CD14-positive monocyte (primary cell): ENCODE results near the gene ROR1. TPM values are rescaled to one million over a fixed set of nuclear protein-coding genes. Genes with fewer than 3 reads are reported as not detected.

Experiments
- DNase-seq, 3 donors: peaks; one replicate each; pipeline ENCODE4 v3.0.0-alpha.2; 2011 to 2022
- H2AFZ ChIP-seq: 2 replicates; pipeline ENCODE4 v1.6.0; 2012; ENCODE audit warnings: mild to moderate bottlenecking, low read depth, low read length, inconsistent platforms; ENCODE audit not compliant: insufficient read depth, poor library complexity, severe bottlenecking
- H3K27ac ChIP-seq, 2 donors: 1 replicate in 1 of 2; 2 replicates in 1 of 2; pipeline ENCODE4 v1.5.1; 2012 to 2013; ENCODE audit warnings: low read length in 2 of 2, control low read depth in 1 of 2, inconsistent platforms in 1 of 2, low read depth in 1 of 2, mild to moderate bottlenecking in 1 of 2
- H3K27me3 ChIP-seq, 2 donors: one replicate each; pipeline versions ENCODE4 v1.6.0 to v1.6.1; 2011 to 2013; ENCODE audit warnings: low read length in 2 of 2; ENCODE audit not compliant: control insufficient read depth in 2 of 2, insufficient read depth in 2 of 2
- H3K36me3 ChIP-seq, 2 donors: replicated peaks in 1 of 2; 1 replicate in 1 of 2; 2 replicates in 1 of 2; pipeline versions ENCODE4 v1.5.1 to v1.6.1; 2012 to 2013; ENCODE audit warnings: low read length in 2 of 2, control low read depth in 1 of 2, inconsistent platforms in 1 of 2, mild to moderate bottlenecking in 1 of 2; ENCODE audit not compliant: insufficient read depth in 2 of 2, control insufficient read depth in 1 of 2
- H3K4me1 ChIP-seq, 2 donors: 1 replicate in 1 of 2; 2 replicates in 1 of 2; pipeline versions ENCODE4 v1.5.1 to v1.6.1; 2012 to 2013; ENCODE audit warnings: low read length in 2 of 2, control low read depth in 1 of 2, inconsistent platforms in 1 of 2, mild to moderate bottlenecking in 1 of 2, moderate library complexity in 1 of 2; ENCODE audit not compliant: insufficient read depth in 2 of 2, control insufficient read depth in 1 of 2
- H3K4me2 ChIP-seq: replicated peaks from 2 replicates; pipeline ENCODE3; 2012; ENCODE audit warnings: low read length, moderate library complexity, mild to moderate bottlenecking; ENCODE audit not compliant: poor library complexity, severe bottlenecking; ENCODE audit errors: extremely low read depth
- H3K4me3 ChIP-seq, 3 experiments: fragments of 200-600 bp in 1 of 3; sonication (generic) in 1 of 3; replicated peaks in 1 of 3; 1 replicate in 2 of 3; 2 replicates in 1 of 3; pipeline ENCODE4 v1.5.1; 2011 to 2013; ENCODE audit warnings: low read length in 3 of 3, mild to moderate bottlenecking in 3 of 3, control low read depth in 2 of 3, low read depth in 2 of 3, inconsistent platforms in 1 of 3, moderate library complexity in 1 of 3
- H3K79me2 ChIP-seq: 2 replicates; pipeline ENCODE4 v1.6.0; 2012; ENCODE audit warnings: mild to moderate bottlenecking, control low read depth, inconsistent platforms, low read length, moderate library complexity; ENCODE audit not compliant: insufficient read depth
- H3K9ac ChIP-seq: 2 replicates; pipeline ENCODE4 v1.6.0; 2017; ENCODE audit warnings: low read length, mild to moderate bottlenecking; ENCODE audit not compliant: insufficient read depth, poor library complexity, severe bottlenecking
- H3K9me3 ChIP-seq, 2 donors: replicated peaks in 1 of 2; 1 replicate in 1 of 2; 2 replicates in 1 of 2; pipeline versions ENCODE4 v1.5.1 to v1.6.1; 2012 to 2013; ENCODE audit warnings: low read length in 2 of 2, control low read depth in 1 of 2; ENCODE audit not compliant: control insufficient read depth in 1 of 2, insufficient read depth in 1 of 2
- H4K20me1 ChIP-seq: 2 replicates; pipeline ENCODE4 v1.6.0; 2012; ENCODE audit warnings: mild to moderate bottlenecking, low read length, control low read depth, moderate library complexity; ENCODE audit not compliant: insufficient read depth
- H3K27ac Mint-ChIP-seq, 7 donors: one replicate each; pipeline ENCODE4 v1.8.0; 2020; ENCODE audit warnings: mild to moderate bottlenecking in 7 of 7, mixed read lengths in 7 of 7, moderate library complexity in 6 of 7, inconsistent platforms in 2 of 7
- H3K27me3 Mint-ChIP-seq, 3 donors: one replicate each; pipeline ENCODE4 v1.8.0; 2021 to 2022; ENCODE audit warnings: low read depth in 3 of 3, mild to moderate bottlenecking in 3 of 3, mixed read lengths in 3 of 3, moderate library complexity in 3 of 3, inconsistent platforms in 1 of 3
- H3K36me3 Mint-ChIP-seq, 2 donors: one replicate each; pipeline ENCODE4 v1.8.0; 2020; ENCODE audit warnings: mixed read lengths in 2 of 2, inconsistent platforms in 1 of 2, mild to moderate bottlenecking in 1 of 2
- H3K4me1 Mint-ChIP-seq: one replicate; pipeline ENCODE4 v1.8.0; 2020; ENCODE audit warnings: mild to moderate bottlenecking, mixed read lengths
- H3K4me3 Mint-ChIP-seq, 2 donors: one replicate each; pipeline ENCODE4 v1.8.0; 2020; ENCODE audit warnings: mild to moderate bottlenecking in 2 of 2, mixed read lengths in 2 of 2, moderate library complexity in 1 of 2
- H3K9me3 Mint-ChIP-seq, 7 donors: one replicate each; pipeline ENCODE4 v1.8.0; 2020 to 2022; ENCODE audit warnings: mixed read lengths in 7 of 7, mild to moderate bottlenecking in 6 of 7, moderate library complexity in 6 of 7, inconsistent platforms in 2 of 7
- WGBS: methylation state at CpG from one replicate; pipeline ENCODE4 v1.1.5; 2013; ENCODE audit warnings: missing lambda C conversion rate; ENCODE audit not compliant: insufficient coverage; 5-methylcytosine and 5-hydroxymethylcytosine counted together
- intact Hi-C, 2 donors: fragments of 100-400 bp; cut with micrococcal nuclease; formaldehyde crosslinking; loops; one replicate each; pipeline versions ENCODE4 v1.15.0 to v1.15.1; 2023
- polyA plus RNA-seq, 3 donors: library from polyadenylated mRNA; depleted of rRNA in 1 of 3; unstranded in 2 of 3; stranded (reverse) in 1 of 3; fragments of 300-500 nt in 2 of 3; fragments of >200 nt in 1 of 3; fragmentation: Illumina TruSeq in 2 of 3; gene quantifications; 1 replicate in 2 of 3; 2 replicates in 1 of 3; pipeline ENCODE4 v1.2.3, GENCODE V29; 2012 to 2021
- TF ChIP-seq, protein P1 (sequence below): fragments of 200-600 bp; IDR thresholded peaks from one replicate; pipeline ENCODE4 v1.8.0; 2022; ENCODE audit warnings: antibody characterized with exemption, mild to moderate bottlenecking

Gene ROR1
- polyA plus RNA-seq, 3 donors = not detected

DNA sequence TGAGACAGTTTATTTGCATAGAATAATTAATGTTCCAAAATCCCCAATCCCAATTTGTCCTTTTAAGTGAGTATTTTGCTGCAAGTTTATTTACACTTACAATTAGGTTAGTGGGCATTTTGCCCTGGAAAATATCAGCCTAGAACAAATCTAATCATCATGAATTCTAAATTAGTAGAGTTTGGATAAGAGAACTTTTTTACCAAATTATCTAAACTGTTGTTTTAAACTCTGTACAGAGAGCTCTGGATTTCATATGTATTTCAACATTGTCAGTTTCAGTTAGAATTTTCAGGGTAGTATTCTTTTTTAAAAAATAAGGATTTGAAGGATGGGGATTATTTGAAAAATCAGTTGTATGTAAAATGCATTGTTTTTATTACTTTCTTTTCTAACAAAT is 401.8 kb downstream of the ROR1 start:
- Histone ChIP-seq H3K27me3 (no peaks in the 10 kb centered on the region), H3K4me2 (no peak overlapping the region), H3K4me1 (peaks cover 12 to 13% of the 10 kb centered on the region in 2 donors), H3K9ac (no peak overlapping the region), H3K27ac (no peak overlapping the region), H3K9me3 (no peaks in the 10 kb centered on the region), H3K36me3 (no peaks in the 10 kb centered on the region), H3K4me3 (no peak overlapping the region), H4K20me1 (no peaks in the 10 kb centered on the region), H2AFZ (no peak overlapping the region), H3K79me2 (no peaks in the 10 kb centered on the region)
- H3K27me3 Mint-ChIP-seq = no peaks in the 10 kb centered on the region
- H3K4me1 Mint-ChIP-seq = peaks cover 28% of the 10 kb centered on the region
- no peaks in the 10 kb centered on the region for H3K9me3 Mint-ChIP-seq
- H3K27ac Mint-ChIP-seq = no peak overlapping the region
- no peaks in the 10 kb centered on the region for H3K36me3 Mint-ChIP-seq
- intact Hi-C loops = no loop called here
- no peak overlapping the region for H3K4me3 Mint-ChIP-seq
- no peak for DNase-seq
- TF ChIP-seq, protein P1, sequence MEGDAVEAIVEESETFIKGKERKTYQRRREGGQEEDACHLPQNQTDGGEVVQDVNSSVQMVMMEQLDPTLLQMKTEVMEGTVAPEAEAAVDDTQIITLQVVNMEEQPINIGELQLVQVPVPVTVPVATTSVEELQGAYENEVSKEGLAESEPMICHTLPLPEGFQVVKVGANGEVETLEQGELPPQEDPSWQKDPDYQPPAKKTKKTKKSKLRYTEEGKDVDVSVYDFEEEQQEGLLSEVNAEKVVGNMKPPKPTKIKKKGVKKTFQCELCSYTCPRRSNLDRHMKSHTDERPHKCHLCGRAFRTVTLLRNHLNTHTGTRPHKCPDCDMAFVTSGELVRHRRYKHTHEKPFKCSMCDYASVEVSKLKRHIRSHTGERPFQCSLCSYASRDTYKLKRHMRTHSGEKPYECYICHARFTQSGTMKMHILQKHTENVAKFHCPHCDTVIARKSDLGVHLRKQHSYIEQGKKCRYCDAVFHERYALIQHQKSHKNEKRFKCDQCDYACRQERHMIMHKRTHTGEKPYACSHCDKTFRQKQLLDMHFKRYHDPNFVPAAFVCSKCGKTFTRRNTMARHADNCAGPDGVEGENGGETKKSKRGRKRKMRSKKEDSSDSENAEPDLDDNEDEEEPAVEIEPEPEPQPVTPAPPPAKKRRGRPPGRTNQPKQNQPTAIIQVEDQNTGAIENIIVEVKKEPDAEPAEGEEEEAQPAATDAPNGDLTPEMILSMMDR = no peak

DNA sequence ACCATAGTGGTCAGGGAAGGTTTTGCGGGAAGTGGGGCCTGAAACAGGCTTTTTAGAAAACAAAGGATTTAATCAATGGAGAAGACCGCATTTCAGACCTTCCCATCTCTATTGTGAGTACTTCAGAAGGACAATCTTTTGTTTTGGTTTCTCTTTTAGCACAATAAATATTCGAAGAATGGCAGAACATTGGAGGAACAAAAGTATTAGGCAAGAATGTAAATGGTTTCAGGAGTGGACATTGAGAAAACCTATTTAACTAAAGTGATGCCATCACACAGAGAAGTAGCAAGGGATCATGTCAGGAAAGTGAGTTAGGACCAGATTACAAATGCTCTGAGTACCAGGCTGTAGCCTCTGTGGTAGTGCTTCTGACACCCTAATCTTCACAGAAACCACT is 402.8 kb downstream of the ROR1 start:
- H3K4me1 Mint-ChIP-seq = peaks cover 18% of the 10 kb centered on the region
- intact Hi-C loops = no loop called here
- no peak for DNase-seq
- Histone ChIP-seq H3K27ac (no peak overlapping the region), H3K9ac (no peak overlapping the region), H3K79me2 (no peaks in the 10 kb centered on the region), H3K4me1 (peaks cover 4 to 5% of the 10 kb centered on the region in 2 donors), H4K20me1 (no peaks in the 10 kb centered on the region), H3K27me3 (no peaks in the 10 kb centered on the region), H3K4me2 (no peak overlapping the region), H2AFZ (no peak overlapping the region), H3K4me3 (no peak overlapping the region), H3K36me3 (no peaks in the 10 kb centered on the region), H3K9me3 (no peaks in the 10 kb centered on the region)
- H3K4me3 Mint-ChIP-seq = no peak overlapping the region
- no peak overlapping the region for H3K27ac Mint-ChIP-seq
- TF ChIP-seq, protein P1 = no peak
- no peaks in the 10 kb centered on the region for H3K36me3 Mint-ChIP-seq
- H3K9me3 Mint-ChIP-seq = no peaks in the 10 kb centered on the region
- H3K27me3 Mint-ChIP-seq = no peaks in the 10 kb centered on the region
- WGBS = 80% methylated on average over 1 of the region's 3 CpGs
